Hippocampal formation (tissue), 2 donors: ENCODE measurements around the gene ZNF438.

ENCODE experiments used
- DNase-seq, 2 donors: peaks; one replicate each; lab custom pipeline; 2025; lab: John Stamatoyannopoulos, UW

The ZNF438 gene

DNA sequence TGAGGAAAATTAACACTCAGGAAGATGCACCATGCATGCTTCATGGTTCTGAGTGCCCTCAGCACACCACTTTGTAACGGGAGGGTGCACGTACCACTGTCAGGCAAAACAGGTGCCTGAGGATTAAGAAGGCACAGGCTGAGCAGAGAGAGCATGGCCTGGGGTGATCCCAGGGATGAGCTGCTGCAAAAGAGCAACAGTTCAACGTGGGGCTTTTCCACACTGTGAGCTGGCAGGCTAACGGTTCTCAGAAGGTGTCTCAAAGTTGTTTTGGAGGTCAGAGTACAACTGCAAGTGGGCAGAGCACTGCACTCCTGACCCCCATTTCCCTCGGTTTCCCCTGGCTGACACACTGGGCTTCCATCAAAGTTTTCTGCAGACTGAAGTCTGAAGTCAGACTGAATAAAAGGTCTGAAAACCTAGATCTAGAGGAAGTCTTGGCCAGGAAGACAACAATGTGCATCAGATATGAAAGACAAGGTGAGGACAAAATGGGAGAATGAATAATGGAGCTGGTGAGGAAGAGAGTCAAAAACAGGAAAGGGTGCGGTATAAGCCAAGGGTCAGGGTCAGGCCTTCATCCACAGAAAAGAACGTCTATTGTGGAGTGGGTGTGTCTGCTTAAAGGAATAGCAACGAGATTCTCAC is 20.5 kb downstream of the ZNF438 start:
- no peak for DNase-seq

DNA sequence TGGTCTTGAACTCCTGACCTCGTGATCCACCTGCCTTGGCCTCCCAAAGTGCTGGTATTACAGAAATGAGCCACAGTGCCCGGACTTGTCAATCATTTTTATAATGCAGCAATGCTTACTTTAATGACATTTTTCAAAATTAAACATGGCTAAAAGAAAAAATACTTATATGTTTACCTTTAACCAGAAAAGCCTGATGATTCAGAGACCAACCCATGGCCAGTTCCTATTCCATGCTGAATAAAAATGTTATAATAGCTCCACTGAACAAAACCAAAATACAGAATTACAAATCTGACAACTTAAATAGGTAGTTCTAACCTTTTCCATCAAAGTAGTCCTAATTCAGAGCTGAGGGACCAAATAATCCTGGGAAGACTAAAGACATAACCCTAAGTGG is 21.6 kb downstream of the ZNF438 start:
- DNase-seq = no peak

DNA sequence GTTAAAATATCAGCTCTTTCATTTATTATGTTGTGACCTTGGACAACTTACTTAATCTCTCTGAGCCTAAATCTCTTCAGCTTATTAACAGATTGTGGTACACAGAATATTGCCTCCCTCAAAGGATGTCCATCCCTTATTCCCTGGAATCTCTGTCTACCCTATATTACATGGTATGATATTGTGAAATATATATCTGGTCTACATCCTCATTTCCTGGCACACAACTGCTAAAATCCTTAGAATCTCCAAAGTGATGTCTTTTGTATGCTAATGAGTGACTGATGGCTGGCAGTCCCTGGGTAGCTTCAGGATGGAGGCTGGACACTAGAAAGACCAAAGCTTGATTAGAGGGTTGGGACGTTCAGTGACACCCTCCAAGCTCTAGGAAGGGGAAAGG is 25.8 kb downstream of the ZNF438 start:
- DNase-seq = no peak

DNA sequence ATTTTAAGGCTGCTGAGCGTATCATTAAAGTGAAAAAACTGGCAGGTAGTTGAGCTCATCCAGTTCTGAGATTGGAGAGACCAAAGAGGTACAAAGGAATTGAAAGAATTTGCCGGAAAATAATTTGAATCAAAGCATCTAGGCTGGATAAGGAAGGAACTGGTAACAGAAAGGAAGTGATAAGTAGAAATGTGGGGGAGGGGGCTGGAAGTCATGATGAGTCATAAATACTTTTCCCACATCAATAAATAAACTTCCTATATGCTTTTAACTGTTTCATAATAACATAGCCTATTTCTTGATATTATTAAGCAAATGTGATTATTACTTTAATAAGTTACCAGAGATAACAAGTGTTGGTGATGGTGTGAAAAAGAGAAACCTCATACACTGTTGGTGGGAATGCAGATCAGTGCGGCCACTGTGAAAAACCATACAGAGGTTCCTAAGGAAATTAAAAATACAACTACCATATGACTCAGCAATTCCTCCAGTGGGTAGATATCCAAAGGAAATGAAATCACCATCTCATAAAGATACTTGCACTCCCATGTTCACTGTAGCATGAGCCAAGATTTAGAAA is 27.0 kb downstream of the ZNF438 start:
- DNase-seq = no peak

DNA sequence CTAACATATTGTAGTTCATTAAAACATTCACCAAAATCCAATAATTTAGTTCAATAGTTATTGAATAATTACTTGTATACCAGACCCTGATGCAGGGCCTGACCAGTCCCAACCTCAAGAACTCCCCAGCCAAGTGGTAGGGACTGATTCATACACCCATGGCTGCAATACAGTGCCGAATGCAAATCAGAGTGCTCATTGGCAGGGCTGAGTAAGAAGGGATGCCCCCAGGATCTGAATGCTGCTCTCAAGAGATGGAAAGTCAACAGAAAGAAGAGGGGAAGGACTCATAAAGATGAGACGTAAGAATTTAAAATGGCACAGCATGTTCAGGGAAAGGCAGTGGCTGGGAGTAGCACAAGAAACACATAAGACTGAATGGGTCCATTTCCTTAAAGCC is 29.9 kb downstream of the ZNF438 start:
- no peak for DNase-seq

DNA sequence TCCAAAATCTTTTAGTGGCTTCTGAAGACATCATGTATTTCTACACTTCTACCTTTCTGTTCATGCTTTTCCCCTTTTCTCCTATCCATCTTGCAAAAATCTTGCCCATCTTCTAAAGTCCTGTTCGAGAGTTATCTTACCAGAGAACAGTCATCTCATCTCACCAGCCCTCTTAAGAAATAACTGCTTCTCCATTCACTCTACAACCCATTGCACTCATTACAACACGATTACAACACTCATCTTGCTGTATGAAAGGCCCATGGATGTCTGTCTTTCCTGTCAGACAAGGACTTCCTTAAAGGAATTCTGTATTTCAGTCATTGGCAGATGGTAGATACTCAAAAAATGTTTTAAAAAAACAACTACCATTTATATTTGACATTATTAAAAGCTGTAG is 30.8 kb downstream of the ZNF438 start:
- DNase-seq = no peak

DNA sequence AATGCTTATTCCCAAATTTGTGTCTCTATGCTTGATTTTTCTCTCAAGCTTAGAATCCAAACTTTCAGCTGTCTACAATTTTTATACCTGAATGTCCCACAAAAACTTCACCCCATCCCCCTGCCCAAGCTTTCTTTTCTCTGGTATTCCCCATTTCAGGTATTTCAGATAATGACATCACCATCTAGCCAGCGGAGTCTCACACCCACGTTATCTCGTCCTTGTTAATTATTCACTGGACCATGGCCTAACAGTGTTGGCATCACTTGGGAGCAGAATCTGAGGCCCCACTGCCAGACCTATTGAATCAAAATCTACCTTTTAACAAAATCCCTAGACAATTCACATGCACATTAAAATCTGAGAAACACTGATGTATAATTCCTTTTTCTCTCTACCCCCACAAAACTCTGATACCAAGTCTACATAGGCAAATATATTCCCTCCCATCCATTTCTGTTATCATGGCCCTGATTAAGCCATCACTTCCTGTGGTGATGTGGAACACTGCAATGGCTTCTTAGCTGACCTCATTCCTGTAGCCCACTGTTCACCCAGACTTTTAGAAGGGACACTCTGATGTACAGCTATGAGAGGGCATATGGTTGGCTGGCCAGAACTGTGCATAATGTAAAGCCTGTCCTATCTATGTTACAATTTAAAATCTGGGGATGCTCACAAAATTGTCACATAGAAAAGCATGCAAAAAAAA is 31.4 kb downstream of the ZNF438 start:
- no peak for DNase-seq

DNA sequence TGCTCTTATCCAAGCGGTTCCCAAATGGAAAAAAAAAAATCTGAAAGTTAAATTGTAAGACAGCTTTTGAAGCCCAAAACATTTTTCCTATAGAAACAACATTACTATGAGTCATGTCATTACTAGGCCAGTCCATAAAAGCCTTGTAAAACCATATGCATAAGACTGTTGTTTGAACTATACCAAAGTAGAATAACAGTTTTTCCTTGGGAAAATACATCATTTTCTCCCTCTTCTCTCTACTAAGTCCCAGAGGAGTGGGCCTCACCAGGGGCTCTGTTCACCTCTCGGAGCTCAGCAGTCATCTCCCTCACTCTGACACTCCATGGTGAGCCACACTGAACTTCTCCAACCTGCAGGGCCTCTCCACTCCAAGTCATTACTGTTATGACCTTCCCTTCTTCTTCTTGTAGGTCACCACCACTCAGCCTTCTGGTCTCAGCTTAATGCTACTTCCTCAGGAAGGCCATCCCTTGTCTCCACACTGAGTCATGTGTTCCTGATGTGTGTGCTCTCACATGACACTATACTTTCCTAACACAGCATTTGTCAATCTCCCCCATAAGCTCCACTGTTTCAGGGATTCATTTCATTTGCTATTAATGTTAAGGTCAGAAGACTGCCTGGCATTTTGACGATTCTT is 32.5 kb downstream of the ZNF438 start:
- no peak for DNase-seq

DNA sequence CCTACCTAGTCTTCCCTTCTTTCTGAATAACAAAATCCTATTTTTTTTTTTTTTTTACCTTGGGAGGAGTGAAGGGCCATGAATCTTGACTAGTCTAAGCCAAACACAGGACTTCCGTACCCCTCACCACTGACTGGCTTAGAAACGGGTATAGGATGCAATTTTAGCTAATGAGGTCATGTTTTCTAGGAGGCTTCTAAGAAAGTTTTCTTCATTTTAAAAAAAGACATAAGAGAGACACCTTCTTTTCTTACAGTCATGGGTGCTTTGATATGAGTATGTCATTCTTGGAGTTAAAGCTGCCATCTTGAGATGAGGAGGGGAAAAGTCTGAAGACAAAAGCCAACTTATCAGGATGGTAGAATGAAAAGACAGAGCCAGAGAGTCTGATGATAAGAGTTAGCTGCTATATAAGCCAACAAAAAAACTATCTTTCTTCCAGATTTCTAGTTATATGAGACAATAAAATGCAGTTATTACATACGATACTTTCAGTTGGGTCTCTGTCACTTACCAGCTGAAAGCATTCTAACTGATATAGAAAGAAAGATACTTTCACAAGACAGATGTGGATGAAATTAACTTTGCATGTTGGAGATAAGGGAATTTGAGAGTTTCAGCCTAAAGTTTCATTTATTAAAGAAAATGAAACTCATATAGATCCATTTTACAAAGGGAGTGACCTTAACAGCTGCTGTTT is 34.0 kb downstream of the ZNF438 start:
- DNase-seq = no peak

DNA sequence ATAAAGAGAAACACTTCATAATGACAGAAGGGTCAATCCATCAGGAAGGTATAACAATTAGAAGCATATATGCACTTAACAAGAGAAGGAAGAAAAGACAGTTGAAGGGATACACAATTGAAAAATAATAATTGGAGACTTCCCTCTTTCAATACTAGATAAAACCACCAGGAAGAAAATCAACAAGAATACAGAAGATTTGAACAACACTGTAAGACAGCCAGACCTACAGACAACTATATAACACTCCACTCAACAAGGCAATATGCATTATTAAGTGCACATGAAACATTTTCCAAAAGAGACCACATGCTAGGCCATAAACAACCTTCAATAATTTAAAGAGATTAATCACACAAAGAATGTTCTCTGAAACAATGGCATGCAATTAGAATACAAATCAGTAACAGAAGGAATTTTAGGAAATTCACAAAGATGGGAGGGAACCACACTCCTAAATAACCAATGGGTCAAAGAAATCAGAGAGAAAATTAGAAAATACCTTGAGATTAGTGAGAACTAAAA is 35.1 kb downstream of the ZNF438 start:
- DNase-seq = no peak

DNA sequence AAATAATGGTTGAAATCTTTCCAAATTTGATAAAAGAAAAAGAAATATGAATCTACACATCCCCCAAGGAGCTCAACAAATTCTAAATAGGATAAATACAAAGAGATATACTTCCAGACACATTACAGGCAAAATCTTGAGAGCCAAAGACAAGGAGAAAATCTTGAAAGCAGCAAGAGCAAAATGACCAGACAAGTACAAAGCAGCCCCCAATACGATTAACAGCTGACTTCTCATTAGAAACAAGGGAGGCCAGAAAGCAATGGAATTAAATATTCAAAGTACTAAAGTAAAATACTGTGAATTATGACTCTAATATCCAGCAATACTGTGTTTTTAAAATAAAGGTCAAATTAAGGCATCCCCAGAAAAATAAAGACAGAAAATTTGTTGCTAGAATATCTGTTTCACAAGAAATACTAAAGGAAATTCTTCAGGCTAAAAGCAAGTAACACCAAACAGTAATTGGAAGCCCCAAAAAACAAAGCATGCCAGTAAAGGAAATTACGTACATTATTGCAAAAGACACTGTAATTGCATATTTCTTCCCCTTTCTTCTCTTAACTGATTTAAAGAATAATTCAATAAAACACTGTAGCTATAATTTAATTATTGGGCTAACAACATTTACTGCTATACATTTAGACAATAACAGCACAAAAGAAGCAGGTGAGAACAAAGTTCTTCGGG is 36.4 kb downstream of the ZNF438 start:
- no peak for DNase-seq

DNA sequence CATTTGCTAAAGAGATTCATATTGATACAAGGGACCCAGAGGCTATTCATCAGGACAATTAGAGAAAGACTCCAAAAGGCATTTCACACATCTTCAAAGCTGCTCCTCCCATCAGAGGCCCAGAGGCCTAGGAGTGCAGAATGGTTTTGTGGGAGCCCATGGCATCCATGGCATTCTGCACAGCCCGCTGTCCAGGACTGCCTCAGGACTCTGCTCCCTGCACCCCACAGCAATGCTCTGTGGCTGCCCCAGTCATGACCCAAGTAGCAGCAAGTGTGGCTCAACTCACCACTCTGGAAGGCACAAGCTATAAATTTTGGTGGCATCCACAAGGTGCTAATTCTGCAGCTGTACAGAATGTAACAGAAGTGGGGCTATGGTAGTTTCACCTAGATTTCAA is 38.5 kb downstream of the ZNF438 start:
- no peak for DNase-seq

DNA sequence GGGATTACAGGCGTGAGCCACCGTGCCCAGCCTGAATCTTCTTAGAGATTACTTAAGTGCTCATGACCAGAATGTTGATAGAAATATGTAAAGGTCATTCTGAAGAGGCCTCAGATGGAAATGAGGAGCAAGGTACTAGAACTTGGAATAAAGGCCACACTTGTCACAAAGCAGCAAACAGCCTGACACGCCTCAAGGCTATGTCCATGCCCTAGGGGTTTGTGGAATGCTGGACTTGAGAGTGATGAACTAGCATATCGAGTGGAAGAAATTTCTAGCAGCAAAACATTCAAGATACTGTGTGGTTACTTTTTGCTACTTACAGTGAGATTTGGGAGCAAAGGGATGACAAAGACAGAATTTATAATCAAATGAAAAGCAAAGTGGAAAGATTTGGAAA is 39.0 kb downstream of the ZNF438 start:
- DNase-seq = no peak

DNA sequence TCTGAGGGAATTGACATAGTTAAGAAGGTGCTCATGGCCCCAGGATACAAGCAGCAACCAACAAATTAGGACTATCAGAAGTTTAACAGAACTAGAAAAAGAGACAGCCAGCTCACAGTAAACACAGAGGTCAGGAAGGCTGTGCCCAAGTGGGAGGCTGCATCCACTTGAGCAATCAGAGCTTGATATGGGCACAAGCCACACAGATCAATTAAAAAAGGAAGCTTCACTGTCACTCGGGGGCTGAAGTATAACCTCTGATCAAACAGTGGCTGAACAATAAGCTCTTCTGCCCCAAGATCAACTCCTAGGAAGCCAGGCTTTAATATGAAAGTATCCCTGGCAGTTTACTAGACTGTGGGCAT is 40.0 kb downstream of the ZNF438 start:
- DNase-seq = no peak

DNA sequence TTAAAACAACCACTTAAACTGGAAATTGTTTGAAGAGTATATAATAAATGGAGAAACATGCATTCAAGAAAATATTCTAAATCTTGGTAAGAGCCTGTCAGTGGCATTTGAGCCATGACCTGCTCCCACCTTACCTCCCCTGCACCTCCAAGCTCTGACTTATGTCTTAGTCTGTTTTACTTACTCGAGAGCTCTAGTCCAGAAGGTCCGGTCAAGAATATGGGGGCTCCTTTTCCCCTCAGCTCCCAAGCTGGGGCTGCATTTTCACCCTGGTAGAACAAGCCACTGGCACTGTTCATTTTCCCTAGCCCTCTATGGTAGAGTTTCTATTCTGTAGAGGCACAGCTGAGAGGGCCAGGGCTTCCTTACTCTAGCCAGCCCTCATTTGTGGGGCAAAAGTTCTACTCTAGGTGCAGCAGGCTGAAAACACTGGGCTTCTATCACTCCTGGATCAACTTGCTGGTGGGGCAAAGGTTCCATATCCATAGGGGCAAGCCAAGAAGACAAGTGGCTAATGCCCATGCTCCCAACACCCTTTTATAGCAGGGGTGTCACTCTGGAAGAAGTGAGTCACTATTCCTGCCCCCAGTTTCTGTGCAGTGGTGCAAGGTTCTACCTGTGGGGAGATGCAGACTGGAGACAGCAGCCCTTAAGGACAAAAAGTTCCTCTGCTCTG is 40.6 kb downstream of the ZNF438 start:
- DNase-seq = no peak

DNA sequence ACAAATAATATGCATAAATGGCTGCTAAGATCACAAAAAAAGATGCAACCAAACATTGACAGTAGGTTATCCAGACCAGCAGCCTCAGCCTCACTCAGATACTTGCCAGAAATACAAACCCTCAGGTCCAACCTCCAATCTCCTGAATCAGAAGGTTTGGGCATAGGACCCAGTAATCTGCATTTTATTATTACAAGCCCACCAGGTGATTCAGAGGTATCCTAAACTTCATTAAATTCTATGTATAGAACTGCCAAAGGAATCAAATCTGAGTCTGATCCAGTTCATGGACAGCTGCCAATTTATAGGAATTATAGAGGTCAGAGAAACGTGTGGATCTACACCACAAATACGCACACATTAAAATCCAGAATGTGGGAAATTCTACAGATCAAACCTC is 41.3 kb downstream of the ZNF438 start:
- DNase-seq = no peak

DNA sequence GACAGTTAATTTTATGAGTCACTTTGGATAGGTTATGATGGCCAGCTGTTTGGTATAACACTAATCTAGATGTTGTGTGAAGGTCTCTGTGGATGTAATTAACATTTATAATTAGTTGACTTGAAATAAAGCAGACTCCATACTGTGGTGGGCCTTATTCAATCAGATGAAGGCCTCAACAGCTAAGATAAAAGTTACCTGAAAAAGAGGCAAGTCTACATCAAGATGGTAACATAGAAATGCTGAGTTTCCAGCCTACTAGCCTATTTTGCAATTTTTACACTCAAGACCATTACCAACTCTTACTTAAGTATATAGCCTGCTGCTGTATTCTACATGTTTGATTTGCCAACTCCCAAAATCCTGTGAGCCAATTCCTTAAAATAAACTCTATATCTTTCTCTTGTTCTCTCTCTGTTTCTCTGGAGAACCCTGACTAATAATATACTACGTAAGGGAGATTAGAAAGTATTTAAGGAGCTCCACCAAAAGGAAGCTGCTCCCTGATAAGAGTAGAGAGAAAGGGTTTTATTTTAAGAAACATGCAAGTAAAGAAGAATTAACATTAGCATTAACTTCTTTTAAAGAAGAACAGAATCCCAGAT is 42.7 kb downstream of the ZNF438 start:
- no peak for DNase-seq

DNA sequence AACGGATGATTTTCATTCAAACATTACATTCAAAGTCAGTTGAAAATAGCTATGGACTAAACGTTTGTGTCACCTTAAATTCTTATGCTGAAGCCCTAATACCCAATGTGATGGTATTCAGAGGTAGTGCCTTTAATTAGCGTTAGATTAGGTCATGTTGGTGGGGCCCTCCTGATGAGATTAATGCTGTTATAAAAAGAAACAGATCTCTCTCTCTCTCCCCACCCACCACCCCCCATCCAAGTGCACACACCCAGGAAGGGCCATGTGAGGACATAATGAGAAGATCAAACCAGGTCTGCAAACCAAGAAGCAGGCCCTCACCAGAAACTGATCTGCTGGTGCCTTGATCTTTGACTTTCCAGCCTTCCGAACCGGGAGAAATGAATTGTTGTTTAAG is 44.2 kb downstream of the ZNF438 start:
- no peak for DNase-seq

DNA sequence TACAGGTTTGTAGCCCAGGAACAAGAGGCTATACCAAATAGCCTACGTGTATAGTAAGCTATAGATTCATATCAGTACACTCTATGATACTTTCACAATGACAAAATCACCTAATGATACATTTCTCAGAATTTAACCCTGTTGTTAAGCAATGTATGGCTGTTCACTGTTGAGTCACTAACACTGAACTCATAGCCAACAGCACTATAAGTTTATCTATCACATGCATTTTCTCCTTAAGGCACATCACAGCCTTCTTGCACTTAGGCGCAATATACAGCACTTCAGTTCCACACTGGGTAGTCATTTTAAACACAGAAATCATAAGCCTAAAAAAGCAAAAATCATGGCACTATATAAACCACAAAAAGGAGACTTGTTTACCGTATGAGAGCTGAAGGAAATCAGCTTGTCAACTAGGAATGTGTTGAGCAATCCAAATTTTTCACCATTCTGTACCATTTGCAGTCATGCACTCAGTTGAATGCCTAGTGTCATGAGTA is 45.6 kb downstream of the ZNF438 start:
- DNase-seq = no peak

DNA sequence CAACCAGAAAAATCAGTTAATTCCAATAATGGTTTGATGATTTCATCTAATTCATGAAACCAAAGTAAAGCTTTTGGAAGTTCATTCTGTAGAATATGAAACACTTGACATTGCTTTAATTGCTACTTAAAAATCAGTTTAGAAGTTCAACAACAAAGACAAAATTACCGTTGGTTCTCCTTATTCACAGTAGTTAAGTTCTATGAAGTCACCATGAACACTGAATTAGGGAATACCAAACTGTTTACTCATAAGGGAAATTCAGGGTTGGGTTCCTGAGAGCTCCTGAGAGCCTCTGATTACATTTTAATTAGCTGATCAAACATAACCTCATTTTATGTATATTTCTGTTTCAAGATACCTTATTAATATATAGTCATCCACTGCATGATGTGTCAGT is 46.2 kb downstream of the ZNF438 start:
- DNase-seq = no peak
